PFSK-1 (cell line): Measurements from ENCODE around the gene SEC14L5.

Source experiments
- FOXP2 ChIP-seq: optimal IDR thresholded peaks from 2 replicates; pipeline ENCODE3; 2011; ENCODE audit warnings: borderline replicate concordance, control low read depth, inconsistent platforms; ENCODE audit not compliant: insufficient read depth; ENCODE audit errors: extremely low read length, extremely low read depth
- POLR2AphosphoS5 ChIP-seq: IDR thresholded peaks from 2 replicates; pipeline ENCODE4 v1.6.1; 2012; ENCODE audit warnings: low read depth, mild to moderate bottlenecking, control low read depth, low read length, moderate library complexity
- SIN3A ChIP-seq: IDR thresholded peaks from 2 replicates; pipeline ENCODE4 v1.6.1; 2012; ENCODE audit warnings: mild to moderate bottlenecking, low read length, moderate library complexity, borderline replicate concordance; ENCODE audit not compliant: insufficient read depth
- TAF1 ChIP-seq: IDR thresholded peaks from 2 replicates; pipeline ENCODE4 v1.6.1; 2012; ENCODE audit warnings: low read length, control low read depth, borderline replicate concordance; ENCODE audit not compliant: insufficient read depth
- TF ChIP-seq, protein P1 (sequence below), 2 experiments: IDR thresholded peaks; 2 replicates each; pipeline versions ENCODE4 v1.6.1 to v1.8.0; 2011 to 2012; ENCODE audit warnings: low read depth in 2 of 2, low read length in 2 of 2, control low read depth in 1 of 2, inconsistent platforms in 1 of 2, mild to moderate bottlenecking in 1 of 2, moderate library complexity in 1 of 2; ENCODE audit not compliant: insufficient read depth in 1 of 2

The SEC14L5 gene

DNA sequence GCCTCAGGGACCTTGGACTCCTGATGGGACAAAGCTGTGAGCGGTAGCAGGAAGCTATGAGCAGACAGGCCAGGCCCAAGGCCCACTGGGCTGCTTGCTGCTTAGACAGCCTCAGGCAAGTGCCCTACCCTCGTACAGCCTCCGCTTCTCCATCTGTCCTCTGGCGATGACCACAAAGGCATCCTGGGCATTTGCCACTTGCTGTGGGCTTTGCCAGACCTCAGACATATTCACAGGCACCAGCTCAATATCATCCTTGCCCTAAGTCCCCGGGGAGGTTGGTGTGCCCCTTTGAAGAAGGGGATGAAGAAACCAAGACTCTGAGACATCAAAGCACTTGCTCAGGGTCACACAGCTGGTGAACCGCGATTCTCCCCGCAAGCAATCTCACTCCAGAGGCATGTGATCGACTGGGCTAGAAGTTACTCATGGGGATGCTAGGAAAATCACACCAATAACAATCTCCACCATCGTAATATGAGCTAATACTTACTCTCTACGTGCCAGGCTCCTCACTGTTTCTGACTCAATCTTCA, 42.8 kb upstream of the SEC14L5 start:
- no peak for TF ChIP-seq SIN3A
- no peak for TF ChIP-seq POLR2AphosphoS5
- no peak for TF ChIP-seq FOXP2
- no peak for TF ChIP-seq TAF1
- TF ChIP-seq, protein P1, sequence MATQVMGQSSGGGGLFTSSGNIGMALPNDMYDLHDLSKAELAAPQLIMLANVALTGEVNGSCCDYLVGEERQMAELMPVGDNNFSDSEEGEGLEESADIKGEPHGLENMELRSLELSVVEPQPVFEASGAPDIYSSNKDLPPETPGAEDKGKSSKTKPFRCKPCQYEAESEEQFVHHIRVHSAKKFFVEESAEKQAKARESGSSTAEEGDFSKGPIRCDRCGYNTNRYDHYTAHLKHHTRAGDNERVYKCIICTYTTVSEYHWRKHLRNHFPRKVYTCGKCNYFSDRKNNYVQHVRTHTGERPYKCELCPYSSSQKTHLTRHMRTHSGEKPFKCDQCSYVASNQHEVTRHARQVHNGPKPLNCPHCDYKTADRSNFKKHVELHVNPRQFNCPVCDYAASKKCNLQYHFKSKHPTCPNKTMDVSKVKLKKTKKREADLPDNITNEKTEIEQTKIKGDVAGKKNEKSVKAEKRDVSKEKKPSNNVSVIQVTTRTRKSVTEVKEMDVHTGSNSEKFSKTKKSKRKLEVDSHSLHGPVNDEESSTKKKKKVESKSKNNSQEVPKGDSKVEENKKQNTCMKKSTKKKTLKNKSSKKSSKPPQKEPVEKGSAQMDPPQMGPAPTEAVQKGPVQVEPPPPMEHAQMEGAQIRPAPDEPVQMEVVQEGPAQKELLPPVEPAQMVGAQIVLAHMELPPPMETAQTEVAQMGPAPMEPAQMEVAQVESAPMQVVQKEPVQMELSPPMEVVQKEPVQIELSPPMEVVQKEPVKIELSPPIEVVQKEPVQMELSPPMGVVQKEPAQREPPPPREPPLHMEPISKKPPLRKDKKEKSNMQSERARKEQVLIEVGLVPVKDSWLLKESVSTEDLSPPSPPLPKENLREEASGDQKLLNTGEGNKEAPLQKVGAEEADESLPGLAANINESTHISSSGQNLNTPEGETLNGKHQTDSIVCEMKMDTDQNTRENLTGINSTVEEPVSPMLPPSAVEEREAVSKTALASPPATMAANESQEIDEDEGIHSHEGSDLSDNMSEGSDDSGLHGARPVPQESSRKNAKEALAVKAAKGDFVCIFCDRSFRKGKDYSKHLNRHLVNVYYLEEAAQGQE (IDR thresholded peaks at IDR 0.05; ENCODE audit: insufficient read depth in 1 of 2, low read depth in 2 of 2, low read length in 2 of 2): no peak

DNA sequence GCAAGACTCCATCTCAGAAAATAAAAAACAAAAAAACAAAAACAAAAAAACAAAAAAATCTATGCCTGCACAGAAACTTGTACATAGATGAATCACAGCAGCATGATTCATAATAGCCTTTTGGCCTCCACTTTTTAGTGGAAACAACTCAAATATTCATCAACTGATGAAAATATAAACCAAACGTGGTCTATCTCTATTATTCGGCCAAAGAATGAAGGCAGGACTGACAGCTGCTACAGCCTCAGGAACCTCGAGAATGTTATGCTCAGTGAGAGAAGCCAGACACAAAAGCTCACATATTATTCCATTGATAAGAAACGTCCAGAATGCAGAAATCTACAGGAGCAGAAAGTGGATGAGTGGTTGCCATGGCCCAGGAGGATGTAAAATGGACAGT, 41.0 kb upstream of the SEC14L5 start:
- TF ChIP-seq, protein P1 (IDR thresholded peaks at IDR 0.05; ENCODE audit: insufficient read depth in 1 of 2, low read depth in 2 of 2, low read length in 2 of 2): no peak
- TF ChIP-seq FOXP2 (no peak), SIN3A (no peak), TAF1 (no peak), POLR2AphosphoS5 (no peak)

DNA sequence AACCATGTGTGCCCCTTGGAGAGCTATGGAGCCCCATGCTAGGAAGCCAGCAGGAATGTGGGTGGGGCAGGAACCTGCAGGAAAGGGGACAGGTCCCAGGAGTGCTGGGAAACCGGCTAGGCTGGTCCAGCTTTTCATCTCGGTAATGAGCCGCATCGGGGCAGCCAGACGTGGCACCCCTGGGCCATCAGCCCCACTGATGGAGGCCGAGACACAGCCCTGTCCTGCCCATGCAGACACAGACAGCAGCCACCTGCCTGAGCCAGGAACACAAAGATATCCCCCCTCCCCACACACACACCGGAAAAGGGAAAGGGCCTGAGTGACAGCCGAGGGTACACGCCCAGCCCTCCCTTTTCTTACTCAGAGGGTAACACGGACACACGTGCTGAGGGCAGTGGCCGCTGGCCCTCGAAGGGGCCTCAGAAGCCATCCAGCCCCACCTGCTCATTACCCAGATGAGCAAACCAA, 39.3 kb upstream of the SEC14L5 start:
- TF ChIP-seq, protein P1 (IDR thresholded peaks at IDR 0.05; ENCODE audit: insufficient read depth in 1 of 2, low read depth in 2 of 2, low read length in 2 of 2): no peak
- TF ChIP-seq SIN3A (no peak), FOXP2 (no peak), POLR2AphosphoS5 (no peak), TAF1 (no peak)

DNA sequence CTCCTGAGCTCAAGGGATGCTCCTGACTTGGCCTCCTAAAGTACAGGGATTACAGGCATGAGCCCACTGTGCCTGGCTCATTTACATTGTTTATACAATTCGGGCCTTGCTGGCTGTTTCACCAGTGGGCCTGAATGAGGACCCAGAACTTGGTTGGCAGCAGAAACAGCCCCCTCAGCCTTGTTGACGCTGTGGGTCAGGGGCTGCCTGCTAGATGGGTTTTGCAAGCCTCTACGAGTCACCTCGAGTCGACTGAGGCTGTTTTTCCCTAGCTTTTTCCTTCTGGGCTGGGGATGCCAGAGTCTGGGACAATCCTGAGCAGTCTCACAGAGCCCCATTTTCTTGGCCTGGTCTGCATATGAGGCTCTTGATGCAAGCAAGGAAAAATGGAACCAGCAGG, 37.3 kb upstream of the SEC14L5 start:
- TF ChIP-seq POLR2AphosphoS5 (no peak), SIN3A (no peak), FOXP2 (no peak), TAF1 (no peak)
- TF ChIP-seq, protein P1 (IDR thresholded peaks at IDR 0.05; ENCODE audit: insufficient read depth in 1 of 2, low read depth in 2 of 2, low read length in 2 of 2): no peak
